Heart left ventricle (tissue), 13 donors: ENCODE data around the gene NR3C1.

ENCODE experiments used
- CTCF ChIP-seq, 12 donors: fragments of 200-600 bp; sonication (generic) in 4 of 12; IDR thresholded peaks; one replicate each; pipeline versions ENCODE4 v1.5.0 to v1.8.0; 2018 to 2022; ENCODE audit warnings: antibody characterized with exemption in 12 of 12, mild to moderate bottlenecking in 5 of 12
- POLR2A ChIP-seq, 2 donors: fragments of 450-650 bp; IDR thresholded peaks; one replicate each; pipeline ENCODE4 v1.6.1; 2017; ENCODE audit warnings: antibody characterized with exemption in 2 of 2, mild to moderate bottlenecking in 2 of 2, moderate library complexity in 2 of 2
- donor health status: ischemic (EF 13 %, LVEDD 7.1; RV severe dilation, severe dysfunction).
- donor health status: DM: no; HTN: yes; CAD: no.
- donor health status: DM: no; HTN: no; CAD: no.
- donor health status: ischemic (EF 25% LVEDD 6.9; RV normal size, moderate dysfunction).
- donor health status: ischemic (EF 25% LVEDD 5.7; RV mildly dilated, moderate dysfunction).
- donor health status: ischemic (EF 35%, LVEDD 5.7; RV mildly dilated, moderate dysfunction).
- donor health status: nonischemic (EF 11% LVEDD 7.7; RV severe dilation, severe dysfunction).
- donor health status: DM: yes; HTN: yes; CAD: no.
- donor health status: PGD.
- donor health status: ischemic (EF 29% LVEDD 5.4; RV normal size, mild dysfunction).
- donor health status: nonischemic (EF 23%, LVEDD 6.1; RV moderate dilation, normal function).

DNA sequence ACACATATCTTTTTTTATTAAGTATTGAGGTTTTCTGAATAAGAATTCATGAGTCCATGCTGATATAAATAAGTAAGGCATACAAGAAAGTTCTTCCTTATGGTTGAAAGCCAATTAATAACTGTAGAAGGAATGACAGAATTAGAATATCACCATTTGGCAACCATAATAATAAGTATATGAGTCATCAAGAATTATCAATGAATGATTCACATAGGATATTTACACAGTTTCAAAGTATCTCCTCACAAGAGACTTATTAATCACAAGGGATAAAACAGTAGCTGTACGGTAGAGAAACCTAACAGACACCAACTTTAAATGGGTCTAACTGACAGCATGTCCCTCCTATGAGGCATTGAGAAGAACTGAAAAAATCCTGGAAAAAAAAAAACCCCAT is 161.6 kb downstream of the NR3C1 start:
- no peak for TF ChIP-seq CTCF (IDR thresholded peaks at IDR 0.05)
- no peak for TF ChIP-seq POLR2A (IDR thresholded peaks at IDR 0.05)
